A673 (cell line): ENCODE data around the gene SERPINA6. TPM values are rescaled to one million over a fixed set of nuclear protein-coding genes. Genes with fewer than 3 reads are reported as not detected.

Experiments used
- BruUV-seq: library from RNA; stranded (reverse); fragments of 400-500 nt; replicated peaks from 2 replicates; lab custom pipeline; 2021; lab: Mats Ljungman, UMichigan
- CTCF ChIA-PET: fragments of 300-600 bp; sonication (Branson Sonifier 250); formaldehyde crosslinking; loops from one replicate; lab custom pipeline; 2022; ENCODE audit warnings: antibody characterized with exemption; lab: Charles Lee
- POLR2A ChIA-PET: fragments of 300-600 bp; sonication (Branson Sonifier 250); formaldehyde crosslinking; loops from one replicate; lab custom pipeline; 2022; ENCODE audit warnings: antibody characterized with exemption; ENCODE audit not compliant: low non-redundant PET; lab: Charles Lee
- DNase-seq: peaks from one replicate; pipeline ENCODE4 v3.0.0-alpha.2; 2015; ENCODE audit warnings: low spot score
- H3K27ac ChIP-seq: fragments of 200-600 bp; sonication (generic); 2 replicates; pipeline ENCODE4 v1.5.1; 2016; ENCODE audit warnings: mixed run types, low read depth, mild to moderate bottlenecking, mixed read lengths, antibody characterized with exemption, low read length; ENCODE audit not compliant: poor library complexity, severe bottlenecking
- H3K27me3 ChIP-seq: fragments of 200-600 bp; sonication (generic); replicated peaks from 2 replicates; pipeline ENCODE4 v1.6.1; 2017; ENCODE audit warnings: mixed run types, low read depth, mild to moderate bottlenecking, mixed read lengths, antibody characterized with exemption, low read length; ENCODE audit not compliant: insufficient read depth, poor library complexity
- H3K36me3 ChIP-seq: fragments of 200-600 bp; sonication (generic); 2 replicates; pipeline ENCODE4 v1.6.1; 2016; ENCODE audit warnings: mixed run types, mild to moderate bottlenecking, mixed read lengths, antibody characterized with exemption, low read length; ENCODE audit not compliant: insufficient read depth, poor library complexity, severe bottlenecking
- H3K4me1 ChIP-seq: fragments of 200-600 bp; sonication (generic); 2 replicates; pipeline ENCODE4 v1.6.1; 2017; ENCODE audit warnings: mixed run types, mild to moderate bottlenecking, mixed read lengths, antibody characterized with exemption, low read length; ENCODE audit not compliant: insufficient read depth, poor library complexity, severe bottlenecking
- H3K4me3 ChIP-seq: fragments of 200-600 bp; sonication (generic); 2 replicates; pipeline ENCODE4 v1.5.1; 2016; ENCODE audit warnings: low read depth, mixed run types, mild to moderate bottlenecking, mixed read lengths, low read length; ENCODE audit not compliant: poor library complexity, severe bottlenecking
- H3K9me3 ChIP-seq: fragments of 200-600 bp; sonication (generic); 2 replicates; pipeline ENCODE4 v1.6.1; 2016; ENCODE audit warnings: mixed run types, low read depth, mild to moderate bottlenecking, mixed read lengths, antibody characterized with exemption, low read length; ENCODE audit not compliant: poor library complexity, severe bottlenecking
- CTCF ChIP-seq: fragments of 300-800, 200-600 bp; sonication (generic); conservative IDR thresholded peaks from 2 replicates; pipeline ENCODE4 v1.5.1; 2017; ENCODE audit warnings: low read depth, mild to moderate bottlenecking, antibody characterized with exemption, low read length, moderate library complexity, mixed read lengths
- EZH2 ChIP-seq: fragments of 200-600 bp; sonication (generic); IDR thresholded peaks from 2 replicates; pipeline ENCODE4 v1.6.1; 2017; ENCODE audit warnings: borderline replicate concordance, low read depth, mild to moderate bottlenecking, mixed read lengths, antibody characterized with exemption, low read length; ENCODE audit not compliant: poor library complexity, severe bottlenecking
- intact Hi-C: fragments of 100-400 bp; cut with micrococcal nuclease; formaldehyde crosslinking; loops from one replicate; pipeline ENCODE4 v1.10.0; 2022; ENCODE audit not compliant: unreplicated experiment
- total RNA-seq: library from RNA; stranded (reverse); gene quantifications from 2 replicates; pipeline ENCODE4 v1.2.3, GENCODE V29; 2021

The SERPINA6 gene
- total RNA-seq, 1 experiment from 2014 or later, result not detected

DNA sequence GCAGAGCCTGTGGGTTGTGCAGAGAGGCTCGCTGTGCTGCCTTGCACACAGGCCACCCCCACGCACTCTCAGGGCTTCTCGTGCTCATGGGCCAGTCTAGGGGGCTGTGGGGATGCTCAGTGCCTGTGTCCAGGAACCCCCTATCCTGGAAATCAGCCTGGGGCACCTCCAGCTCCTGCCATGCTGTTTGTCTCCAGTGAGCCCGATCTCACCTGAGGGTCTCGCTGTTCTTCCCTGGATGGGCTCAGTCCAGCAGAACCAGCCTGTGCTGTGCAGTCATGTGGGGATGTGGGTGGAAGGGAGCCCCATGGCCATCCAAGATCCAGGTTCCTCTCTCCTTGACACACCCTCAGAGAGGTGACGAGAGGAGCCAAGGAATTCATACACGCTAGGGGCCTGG lies 38.5 kb upstream of the SERPINA6 start:
- no peak for DNase-seq
- H3K36me3 ChIP-seq, result no peaks in the 10 kb centered on the region
- intact Hi-C loops, result no loop called here
- peaks cover 3% of the 10 kb centered on the region for H3K27me3 ChIP-seq
- H3K4me1 ChIP-seq, result no peaks in the 10 kb centered on the region
- no peak for TF ChIP-seq EZH2
- TF ChIP-seq CTCF, result no peak
- BruUV-seq, result no TSS peak
- CTCF ChIA-PET, result no interaction called here
- no peak overlapping the region for H3K27ac ChIP-seq
- no peaks in the 10 kb centered on the region for H3K9me3 ChIP-seq
- POLR2A ChIA-PET, result no interaction called here
- H3K4me3 ChIP-seq, result no peak overlapping the region

GRCh38 chr14:94360945-94361565 lies 37.9 kb upstream of the SERPINA6 start:
- no TSS peak for BruUV-seq
- POLR2A ChIA-PET, result no interaction called here
- CTCF ChIA-PET, result no interaction called here

DNA sequence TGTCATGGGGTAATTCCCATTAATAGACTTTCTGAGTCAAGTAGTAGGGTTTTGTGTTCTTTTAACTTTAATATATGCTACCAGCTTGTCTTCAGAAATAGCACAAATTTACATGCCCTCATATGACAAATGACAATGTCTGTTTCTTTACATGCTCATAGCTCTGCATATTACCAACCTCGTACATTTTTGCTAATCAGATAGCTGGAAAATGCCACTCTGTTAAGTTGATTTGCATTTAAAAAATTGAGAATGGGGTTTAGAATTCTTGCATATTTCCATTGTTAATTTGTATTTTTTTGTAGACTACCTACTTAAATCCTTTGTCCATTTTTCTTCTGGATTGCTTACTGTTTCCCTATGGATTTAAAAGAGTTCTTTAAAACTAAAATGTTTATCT lies 34.0 kb upstream of the SERPINA6 start:
- Histone ChIP-seq H3K9me3 (no peaks in the 10 kb centered on the region), H3K4me3 (no peak overlapping the region), H3K4me1 (no peaks in the 10 kb centered on the region), H3K27me3 (peaks cover 3% of the 10 kb centered on the region), H3K36me3 (no peaks in the 10 kb centered on the region), H3K27ac (no peak overlapping the region)
- no TSS peak for BruUV-seq
- intact Hi-C loops, result no loop called here
- no peak for DNase-seq
- ChIA-PET POLR2A (no interaction called here), CTCF (no interaction called here)
- no peak for TF ChIP-seq EZH2
- TF ChIP-seq CTCF, result no peak

More at GRCh38 chr14:94360945-94361565, 37.9 kb upstream of the SERPINA6 start:
- no peaks in the 10 kb centered on the region for H3K4me1 ChIP-seq
- H3K9me3 ChIP-seq, result no peaks in the 10 kb centered on the region
- peaks cover 3% of the 10 kb centered on the region for H3K27me3 ChIP-seq
- DNase-seq, result no peak
- H3K36me3 ChIP-seq, result no peaks in the 10 kb centered on the region
- TF ChIP-seq CTCF (no peak), EZH2 (no peak)
- intact Hi-C loops, result no loop called here
- H3K27ac ChIP-seq, result no peak overlapping the region
- H3K4me3 ChIP-seq, result no peak overlapping the region
